ENCODE data around the gene RGS7.

The RGS7 gene

DNA sequence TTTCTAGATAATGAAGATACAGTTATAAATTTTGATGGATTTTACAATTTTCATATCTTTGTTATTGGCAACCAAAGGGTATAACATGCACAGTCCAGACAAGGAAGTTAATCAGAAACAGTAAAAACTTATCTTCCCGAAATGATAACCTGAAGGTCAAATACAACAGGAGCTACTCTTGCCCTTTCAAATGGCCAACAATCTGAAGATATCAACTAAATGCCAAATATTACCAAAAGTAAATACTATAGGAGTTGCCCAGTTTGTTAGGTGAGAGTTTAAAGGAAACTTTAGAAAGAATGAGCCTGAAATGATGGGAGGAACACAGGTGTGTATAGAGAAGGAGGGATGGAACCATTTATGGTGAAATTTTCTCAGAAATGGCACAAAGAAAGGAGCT lies 153.2 kb downstream of the RGS7 start:
- DNase-seq (ENCODE audit: low read depth), result no peak
- TF ChIP-seq, protein P1, sequence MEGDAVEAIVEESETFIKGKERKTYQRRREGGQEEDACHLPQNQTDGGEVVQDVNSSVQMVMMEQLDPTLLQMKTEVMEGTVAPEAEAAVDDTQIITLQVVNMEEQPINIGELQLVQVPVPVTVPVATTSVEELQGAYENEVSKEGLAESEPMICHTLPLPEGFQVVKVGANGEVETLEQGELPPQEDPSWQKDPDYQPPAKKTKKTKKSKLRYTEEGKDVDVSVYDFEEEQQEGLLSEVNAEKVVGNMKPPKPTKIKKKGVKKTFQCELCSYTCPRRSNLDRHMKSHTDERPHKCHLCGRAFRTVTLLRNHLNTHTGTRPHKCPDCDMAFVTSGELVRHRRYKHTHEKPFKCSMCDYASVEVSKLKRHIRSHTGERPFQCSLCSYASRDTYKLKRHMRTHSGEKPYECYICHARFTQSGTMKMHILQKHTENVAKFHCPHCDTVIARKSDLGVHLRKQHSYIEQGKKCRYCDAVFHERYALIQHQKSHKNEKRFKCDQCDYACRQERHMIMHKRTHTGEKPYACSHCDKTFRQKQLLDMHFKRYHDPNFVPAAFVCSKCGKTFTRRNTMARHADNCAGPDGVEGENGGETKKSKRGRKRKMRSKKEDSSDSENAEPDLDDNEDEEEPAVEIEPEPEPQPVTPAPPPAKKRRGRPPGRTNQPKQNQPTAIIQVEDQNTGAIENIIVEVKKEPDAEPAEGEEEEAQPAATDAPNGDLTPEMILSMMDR (IDR thresholded peaks at IDR 0.05; ENCODE audit: low read depth, low read length, missing control alignments), result no peak

DNA sequence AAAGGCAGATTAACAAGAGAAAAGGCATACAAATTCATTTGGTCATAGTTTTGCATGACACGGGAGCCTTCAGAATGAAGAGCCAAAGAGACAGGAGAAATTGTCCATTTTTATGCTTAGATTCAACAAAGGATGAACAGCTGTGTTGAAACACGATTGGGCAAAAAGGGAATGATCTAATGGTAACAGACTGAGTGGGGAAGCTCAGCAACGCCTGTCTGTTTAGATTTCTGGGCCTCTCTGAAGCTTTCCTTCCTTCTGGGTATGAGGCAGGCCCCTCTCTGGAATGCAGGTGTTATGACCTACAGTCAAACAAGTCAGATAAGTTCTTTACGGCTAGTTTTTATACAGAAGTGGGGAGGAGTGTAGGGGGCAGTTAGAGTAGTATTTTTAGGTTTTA lies 154.6 kb downstream of the RGS7 start:
- DNase-seq (ENCODE audit: low read depth), result no peak
- TF ChIP-seq, protein P1 (IDR thresholded peaks at IDR 0.05; ENCODE audit: low read depth, low read length, missing control alignments), result no peak
- no peak overlapping the region for H3K4me3 ChIP-seq (ENCODE audit: low read depth, low read length)

More for the DNA sequence above, 153.2 kb downstream of the RGS7 start:
- no peak overlapping the region for H3K4me3 ChIP-seq (ENCODE audit: low read depth, low read length)

DNA sequence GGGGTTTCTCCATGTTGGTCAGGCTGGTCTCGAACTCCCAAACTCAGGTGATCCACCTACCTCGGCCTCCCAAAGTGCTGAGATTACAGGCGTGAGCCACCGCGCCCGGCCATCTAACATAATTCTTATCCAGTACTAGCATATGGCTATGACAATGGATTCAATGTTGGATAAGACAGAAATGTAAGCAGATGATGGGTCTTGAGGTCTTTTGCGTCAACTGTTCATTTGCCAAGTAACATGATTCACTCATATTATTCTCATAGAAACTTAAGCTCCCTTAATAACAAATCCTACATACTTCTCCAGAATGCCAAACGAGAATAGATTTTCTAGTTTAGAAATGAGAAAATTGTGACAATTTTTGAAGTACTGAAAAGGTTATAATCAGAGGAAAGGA lies 170.3 kb downstream of the RGS7 start:
- no peak overlapping the region for H3K4me3 ChIP-seq (ENCODE audit: low read depth, low read length)
- TF ChIP-seq, protein P1 (IDR thresholded peaks at IDR 0.05; ENCODE audit: low read depth, low read length, missing control alignments), result no peak
- DNase-seq (ENCODE audit: low read depth), result no peak

DNA sequence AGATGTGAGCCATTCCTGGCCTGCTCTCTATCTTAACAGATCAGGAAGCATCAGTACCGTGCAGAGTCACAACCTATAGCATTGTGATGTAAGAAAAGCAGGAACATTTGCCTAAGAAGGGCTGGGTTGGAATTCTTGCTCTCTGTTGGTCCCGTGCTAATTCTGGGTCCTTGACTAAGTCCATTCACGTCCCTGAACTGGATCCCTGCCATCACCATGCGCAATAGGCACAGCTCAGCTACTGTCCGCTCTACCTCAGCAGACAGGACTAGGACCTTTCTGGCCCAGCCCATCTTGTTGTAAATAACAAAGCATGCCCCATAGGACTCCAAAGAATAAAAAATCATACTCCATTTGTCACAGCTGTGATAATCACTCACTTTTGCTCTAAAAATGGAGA lies 175.0 kb downstream of the RGS7 start:
- DNase-seq (ENCODE audit: low read depth), result no peak
- TF ChIP-seq, protein P1 (IDR thresholded peaks at IDR 0.05; ENCODE audit: low read depth, low read length, missing control alignments), result no peak
- H3K4me3 ChIP-seq (ENCODE audit: low read depth, low read length), result no peak overlapping the region

DNA sequence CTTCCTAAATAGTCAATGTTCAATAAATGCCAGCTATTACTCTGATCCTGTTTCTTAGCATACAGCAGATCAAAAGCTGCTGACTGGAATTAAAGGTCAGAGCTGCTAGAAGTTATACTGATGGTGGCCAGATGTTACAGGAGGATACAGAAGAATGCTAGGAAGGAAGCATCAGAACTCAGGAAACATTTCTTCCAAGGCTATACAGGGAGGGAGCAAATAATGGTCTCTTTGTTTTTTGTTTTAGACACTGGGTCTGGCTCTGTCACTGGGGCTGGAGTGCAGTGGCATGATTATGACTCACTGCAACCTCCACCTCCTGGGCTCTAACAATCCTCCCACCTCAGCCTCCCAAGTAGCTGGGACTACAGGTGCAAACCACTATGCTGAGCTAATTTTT lies 175.5 kb downstream of the RGS7 start:
- TF ChIP-seq, protein P1 (IDR thresholded peaks at IDR 0.05; ENCODE audit: low read depth, low read length, missing control alignments), result no peak
- no peak for DNase-seq (ENCODE audit: low read depth)
- H3K4me3 ChIP-seq (ENCODE audit: low read depth, low read length), result no peak overlapping the region

DNA sequence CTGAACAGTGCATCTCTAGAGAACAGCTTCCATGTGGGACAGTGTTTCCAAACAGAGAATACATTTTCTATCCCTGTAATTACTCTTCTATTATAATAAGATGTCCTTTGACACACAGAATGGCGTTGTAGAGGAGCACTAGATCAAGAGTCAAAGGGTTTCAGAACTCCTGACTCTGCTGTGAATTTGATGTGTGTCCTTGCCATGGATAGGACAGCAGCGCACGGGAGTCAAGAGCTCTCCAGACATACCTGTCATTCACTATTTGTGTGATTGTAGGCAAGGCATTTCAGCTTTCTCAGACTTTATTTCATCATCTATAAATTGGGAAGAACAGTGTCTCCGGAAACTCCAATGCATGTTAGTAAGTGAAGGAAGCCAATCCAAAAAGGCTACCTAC lies 176.4 kb downstream of the RGS7 start:
- TF ChIP-seq, protein P1 (IDR thresholded peaks at IDR 0.05; ENCODE audit: low read depth, low read length, missing control alignments), result no peak
- no peak for DNase-seq (ENCODE audit: low read depth)
- no peak overlapping the region for H3K4me3 ChIP-seq (ENCODE audit: low read depth, low read length)

DNA sequence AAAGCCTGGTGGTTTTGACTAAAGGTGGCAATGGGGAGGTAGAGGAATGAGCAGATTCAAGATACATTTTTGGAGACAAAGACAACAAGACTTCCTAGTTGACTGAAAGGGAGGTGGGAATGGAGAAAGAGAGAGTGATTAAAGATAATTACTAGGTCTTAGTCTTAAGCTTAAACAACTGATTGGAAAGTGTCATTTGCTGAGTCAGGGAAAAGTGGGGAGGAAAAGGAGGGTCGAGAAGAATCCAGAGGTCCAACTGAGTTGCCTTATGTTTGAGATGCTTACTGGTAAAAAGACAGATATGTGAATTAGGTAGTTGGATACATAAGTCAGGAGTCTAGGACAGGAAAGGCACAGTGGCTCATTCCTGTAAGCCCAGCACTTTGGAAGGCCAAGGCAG lies 179.3 kb downstream of the RGS7 start:
- TF ChIP-seq, protein P1 (IDR thresholded peaks at IDR 0.05; ENCODE audit: low read depth, low read length, missing control alignments), result no peak
- no peak for DNase-seq (ENCODE audit: low read depth)
- H3K4me3 ChIP-seq (ENCODE audit: low read depth, low read length), result no peak overlapping the region
